Skeletal muscle satellite cell (primary cell): ENCODE measurements around the gene ANKRD29. TPM values are rescaled to one million over a fixed set of nuclear protein-coding genes. Genes with fewer than 3 reads are reported as not detected.

Experiments
- H3K27me3 ChIP-seq: 2 replicates; pipeline ENCODE4 v1.7.0; 2013; ENCODE audit warnings: low read length; ENCODE audit not compliant: control insufficient read depth, insufficient read depth
- H3K36me3 ChIP-seq: 2 replicates; pipeline ENCODE4 v1.7.0; 2013; ENCODE audit warnings: mild to moderate bottlenecking, control low read depth, low read length; ENCODE audit not compliant: insufficient read depth
- H3K4me1 ChIP-seq: 2 replicates; pipeline ENCODE4 v1.7.0; 2013; ENCODE audit warnings: low read length; ENCODE audit not compliant: control insufficient read depth, insufficient read depth
- H3K4me2 ChIP-seq: 2 replicates; pipeline ENCODE4 v1.7.0; 2013; ENCODE audit warnings: mild to moderate bottlenecking, low read length
- H3K4me3 ChIP-seq: 2 replicates; pipeline ENCODE4 v1.7.0; 2013; ENCODE audit warnings: low read length
- H3K9ac ChIP-seq: 2 replicates; pipeline ENCODE4 v1.7.0; 2013; ENCODE audit warnings: mild to moderate bottlenecking, low read depth, low read length, moderate library complexity
- H3K9me3 ChIP-seq: replicated peaks from 2 replicates; pipeline ENCODE4 v1.7.0; 2013; ENCODE audit warnings: mild to moderate bottlenecking, control low read depth, low read length
- total RNA-seq: library from RNA; depleted of rRNA; stranded (reverse); fragments of >200 nt; gene quantifications from 2 replicates; pipeline ENCODE4 v1.2.3, GENCODE V29; 2012; rRNA removed

ANKRD29 gene
- 3.0 and 3.3 TPM in 2 replicates for total RNA-seq

- no peaks in the 10 kb centered on the region for H3K36me3 ChIP-seq
- H3K9me3 ChIP-seq = no peaks in the 10 kb centered on the region
- H3K4me1 ChIP-seq = peaks cover 10% of the 10 kb centered on the region
- peaks cover 57% of the 10 kb centered on the region for H3K27me3 ChIP-seq
- peak within 1 kb of the TSS; percentile 61 for H3K9ac ChIP-seq
- peak within 1 kb of the TSS; percentile 93 for H3K4me2 ChIP-seq
- H3K4me3 ChIP-seq = peak within 1 kb of the TSS; percentile 72
Observed at GRCh38 chr18:23662309-23663263, at the start of gene ANKRD29. TSS of gene ANKRD29 (minus strand) at chr18:23662911. CDS start at chr18:23662730, 181 bp downstream.

- H3K4me1 ChIP-seq = peaks cover 18% of the 10 kb centered on the region
- no peak overlapping the region for H3K9ac ChIP-seq
- H3K36me3 ChIP-seq = no peaks in the 10 kb centered on the region
- H3K4me3 ChIP-seq = no peak overlapping the region
- no peaks in the 10 kb centered on the region for H3K9me3 ChIP-seq
- no peaks in the 10 kb centered on the region for H3K27me3 ChIP-seq
- H3K4me2 ChIP-seq = no peak overlapping the region
Observed at GRCh38 chr18:23712445-23712844, 49.7 kb upstream of the ANKRD29 start.

GRCh38 chr18:23711426-23711825 lies 48.7 kb upstream of the ANKRD29 start:
- H3K27me3 ChIP-seq = no peaks in the 10 kb centered on the region
- no peak overlapping the region for H3K4me2 ChIP-seq
- H3K4me3 ChIP-seq = no peak overlapping the region
- no peak overlapping the region for H3K9ac ChIP-seq
- H3K36me3 ChIP-seq = no peaks in the 10 kb centered on the region
- no peaks in the 10 kb centered on the region for H3K9me3 ChIP-seq
- peaks cover 8% of the 10 kb centered on the region for H3K4me1 ChIP-seq

- Histone ChIP-seq H3K36me3 (no peaks in the 10 kb centered on the region), H3K4me1 (peaks cover 3% of the 10 kb centered on the region), H3K4me2 (no peak overlapping the region), H3K27me3 (no peaks in the 10 kb centered on the region), H3K4me3 (no peak overlapping the region), H3K9ac (no peak overlapping the region), H3K9me3 (no peaks in the 10 kb centered on the region)
Observed at GRCh38 chr18:23710946-23711345, 48.2 kb upstream of the ANKRD29 start.

GRCh38 chr18:23710068-23710527 lies 47.4 kb upstream of the ANKRD29 start:
- no peaks in the 10 kb centered on the region for H3K36me3 ChIP-seq
- H3K9ac ChIP-seq = no peak overlapping the region
- H3K4me3 ChIP-seq = no peak overlapping the region
- no peaks in the 10 kb centered on the region for H3K9me3 ChIP-seq
- H3K4me1 ChIP-seq = no peaks in the 10 kb centered on the region
- H3K27me3 ChIP-seq = no peaks in the 10 kb centered on the region
- H3K4me2 ChIP-seq = no peak overlapping the region

GRCh38 chr18:23706971-23707640 lies 44.4 kb upstream of the ANKRD29 start:
- H3K9ac ChIP-seq = no peak overlapping the region
- no peaks in the 10 kb centered on the region for H3K4me1 ChIP-seq
- H3K9me3 ChIP-seq = no peaks in the 10 kb centered on the region
- H3K4me2 ChIP-seq = no peak overlapping the region
- H3K36me3 ChIP-seq = no peaks in the 10 kb centered on the region
- H3K4me3 ChIP-seq = no peak overlapping the region
- peaks cover 6% of the 10 kb centered on the region for H3K27me3 ChIP-seq

GRCh38 chr18:23704806-23705205 lies 42.1 kb upstream of the ANKRD29 start:
- Histone ChIP-seq H3K9ac (no peak overlapping the region), H3K36me3 (no peaks in the 10 kb centered on the region)

GRCh38 chr18:23703987-23704384 lies 41.3 kb upstream of the ANKRD29 start:
- no peaks in the 10 kb centered on the region for H3K9me3 ChIP-seq
- H3K4me1 ChIP-seq = no peaks in the 10 kb centered on the region
- no peak overlapping the region for H3K9ac ChIP-seq
- peaks cover 17% of the 10 kb centered on the region for H3K27me3 ChIP-seq
- H3K4me2 ChIP-seq = no peak overlapping the region
- no peaks in the 10 kb centered on the region for H3K36me3 ChIP-seq
- H3K4me3 ChIP-seq = no peak overlapping the region

More at GRCh38 chr18:23704806-23705205, 42.1 kb upstream of the ANKRD29 start:
- Histone ChIP-seq H3K4me1 (no peaks in the 10 kb centered on the region), H3K4me2 (no peak overlapping the region), H3K9me3 (no peaks in the 10 kb centered on the region), H3K27me3 (peaks cover 17% of the 10 kb centered on the region), H3K4me3 (no peak overlapping the region)

GRCh38 chr18:23703057-23703986 lies 40.6 kb upstream of the ANKRD29 start:
- no peaks in the 10 kb centered on the region for H3K36me3 ChIP-seq
- peaks cover 17% of the 10 kb centered on the region for H3K27me3 ChIP-seq
- H3K4me2 ChIP-seq = no peak overlapping the region
- no peaks in the 10 kb centered on the region for H3K4me1 ChIP-seq
- H3K9ac ChIP-seq = no peak overlapping the region
- no peaks in the 10 kb centered on the region for H3K9me3 ChIP-seq
- H3K4me3 ChIP-seq = no peak overlapping the region

- Histone ChIP-seq H3K36me3 (no peaks in the 10 kb centered on the region), H3K27me3 (peaks cover 17% of the 10 kb centered on the region), H3K4me1 (no peaks in the 10 kb centered on the region), H3K4me2 (no peak overlapping the region), H3K4me3 (no peak overlapping the region), H3K9ac (no peak overlapping the region), H3K9me3 (no peaks in the 10 kb centered on the region)
Observed at GRCh38 chr18:23702606-23703005, 39.9 kb upstream of the ANKRD29 start.
